Brain pericyte (primary cell): ENCODE measurements around the gene RARA.

Experiments used
- DNase-seq: peaks from one replicate; pipeline ENCODE4 v3.0.0-alpha.2; 2012; ENCODE audit warnings: low read depth, low spot score

The RARA gene

DNA sequence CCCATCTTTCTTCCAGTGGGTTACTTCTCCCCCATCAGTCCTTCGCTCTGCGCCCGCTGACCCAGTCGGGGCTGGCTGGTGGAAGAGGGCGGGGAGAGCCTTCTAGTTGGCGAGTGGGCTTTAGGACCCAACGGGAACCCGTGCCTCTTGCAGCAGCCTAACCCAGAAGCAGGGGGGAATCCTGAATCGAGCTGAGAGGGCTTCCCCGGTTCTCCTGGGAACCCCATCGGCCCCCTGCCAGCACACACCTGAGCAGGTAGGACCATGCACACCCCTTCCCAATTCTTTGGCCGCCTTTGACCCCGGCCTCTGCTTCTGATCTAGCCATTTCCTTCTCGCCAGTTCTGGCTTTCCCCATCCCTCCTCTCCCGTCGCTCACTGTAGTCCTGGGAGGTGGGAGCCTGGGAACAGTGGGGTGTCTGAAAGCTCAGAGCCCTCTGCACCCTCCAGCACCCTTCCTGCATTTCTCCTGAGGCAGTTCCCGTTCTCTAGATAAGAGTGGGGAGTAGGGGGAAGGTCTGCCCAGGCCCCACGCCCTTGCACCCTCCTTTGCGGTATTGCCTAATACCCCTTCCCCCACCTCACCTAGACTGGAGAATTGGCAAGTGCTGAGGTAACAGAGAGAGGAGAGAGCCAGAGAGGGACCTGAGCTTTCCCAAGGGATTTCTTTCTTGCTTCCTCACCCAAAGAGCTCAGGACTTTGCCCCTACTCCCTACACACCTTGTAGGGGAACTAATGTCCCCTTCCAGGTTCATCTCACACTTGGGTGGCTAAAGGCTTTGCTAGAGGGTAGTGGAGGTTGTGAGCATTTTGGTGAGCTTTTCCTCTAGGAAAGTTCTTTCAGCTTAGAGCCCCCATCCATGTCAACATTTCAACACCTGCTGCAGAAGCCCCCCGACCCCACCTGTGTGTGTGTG lies at the start of gene RARA:
RARA (plus strand) TSS at position 150 of the 918 bp plus-strand sequence. CDS start 22,039 bp downstream, outside the sequence.
- no peak for DNase-seq

DNA sequence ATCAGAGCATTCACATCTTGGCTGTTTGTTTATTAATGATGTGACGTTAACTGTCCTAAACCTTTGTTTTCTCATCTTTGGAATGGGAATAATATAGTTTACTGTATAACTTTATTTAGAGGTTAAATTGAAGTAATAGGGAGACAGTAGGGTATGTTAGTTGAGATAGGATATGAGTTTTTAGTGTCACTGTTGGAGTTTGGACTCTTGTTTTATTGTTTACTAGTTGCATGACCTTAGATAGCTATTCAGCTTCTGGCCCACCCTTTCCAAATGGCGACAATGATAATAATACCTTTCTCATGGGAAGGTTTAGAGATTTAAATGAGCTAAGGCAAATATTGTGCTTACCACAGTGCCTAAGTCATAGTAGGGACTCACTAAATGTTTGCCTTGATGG lies 49.5 kb upstream of the RARA start:
- no peak for DNase-seq

DNA sequence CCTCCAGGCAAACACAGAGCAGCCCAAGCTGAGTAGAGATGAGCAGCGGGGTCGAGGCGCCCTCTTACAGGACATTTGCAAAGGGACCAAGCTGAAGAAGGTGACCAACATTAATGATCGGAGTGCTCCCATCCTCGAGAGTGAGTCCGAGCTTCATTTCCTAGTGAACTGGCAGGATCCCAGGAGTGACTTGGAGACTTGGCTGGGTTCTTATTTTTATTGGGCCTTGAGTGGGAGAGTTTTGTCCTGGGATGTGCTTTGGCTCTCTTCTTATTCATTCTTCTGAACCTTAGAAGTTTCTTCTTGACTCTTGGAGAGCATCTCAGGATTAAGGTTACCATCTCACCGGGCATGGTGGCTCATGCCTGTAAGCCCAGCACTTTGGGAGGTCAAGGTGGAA lies 48.5 kb upstream of the RARA start:
- no peak for DNase-seq

DNA sequence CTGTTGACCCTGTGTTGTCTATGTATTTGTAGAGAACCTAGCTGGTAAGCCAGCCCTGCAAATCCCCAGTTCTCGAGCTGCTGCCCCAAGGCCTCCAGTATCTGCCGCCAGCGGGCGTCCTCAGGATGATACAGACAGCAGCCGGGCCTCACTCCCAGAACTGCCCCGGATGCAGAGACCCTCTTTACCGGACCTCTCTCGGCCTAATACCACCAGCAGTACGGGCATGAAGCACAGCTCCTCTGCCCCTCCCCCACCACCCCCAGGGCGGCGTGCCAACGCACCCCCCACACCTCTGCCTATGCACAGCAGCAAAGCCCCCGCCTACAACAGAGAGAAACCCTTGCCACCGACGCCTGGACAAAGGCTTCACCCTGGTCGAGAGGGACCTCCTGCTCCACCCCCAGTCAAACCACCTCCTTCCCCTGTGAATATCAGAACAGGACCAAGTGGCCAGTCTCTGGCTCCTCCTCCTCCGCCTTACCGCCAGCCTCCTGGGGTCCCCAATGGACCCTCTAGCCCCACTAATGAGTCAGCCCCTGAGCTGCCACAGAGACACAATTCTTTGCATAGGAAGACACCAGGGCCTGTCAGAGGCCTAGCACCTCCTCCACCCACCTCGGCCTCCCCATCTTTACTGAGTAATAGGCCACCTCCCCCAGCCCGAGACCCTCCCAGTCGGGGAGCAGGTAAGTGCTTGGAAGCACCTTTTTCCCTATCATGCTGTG lies 44.4 kb upstream of the RARA start:
- no peak for DNase-seq

DNA sequence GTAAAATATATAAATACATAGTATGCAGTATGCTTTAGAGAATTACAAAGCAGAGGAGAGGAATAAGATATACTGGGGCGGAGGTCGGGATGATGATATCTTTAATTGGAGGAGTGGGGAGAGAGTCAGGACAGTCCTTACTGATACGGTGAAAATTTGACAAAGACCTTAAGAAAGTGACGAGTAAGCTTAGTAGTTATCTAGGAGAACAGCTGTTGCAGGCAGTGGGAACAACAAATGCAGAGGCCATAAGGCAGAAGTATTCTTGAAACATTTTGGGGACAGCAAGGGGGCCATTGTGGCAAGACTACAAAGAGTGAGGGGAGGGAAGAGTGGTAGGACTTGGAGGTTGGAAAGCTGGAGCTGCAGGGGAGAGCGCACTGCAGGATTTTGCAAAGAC lies 43.6 kb upstream of the RARA start:
- no peak for DNase-seq

DNA sequence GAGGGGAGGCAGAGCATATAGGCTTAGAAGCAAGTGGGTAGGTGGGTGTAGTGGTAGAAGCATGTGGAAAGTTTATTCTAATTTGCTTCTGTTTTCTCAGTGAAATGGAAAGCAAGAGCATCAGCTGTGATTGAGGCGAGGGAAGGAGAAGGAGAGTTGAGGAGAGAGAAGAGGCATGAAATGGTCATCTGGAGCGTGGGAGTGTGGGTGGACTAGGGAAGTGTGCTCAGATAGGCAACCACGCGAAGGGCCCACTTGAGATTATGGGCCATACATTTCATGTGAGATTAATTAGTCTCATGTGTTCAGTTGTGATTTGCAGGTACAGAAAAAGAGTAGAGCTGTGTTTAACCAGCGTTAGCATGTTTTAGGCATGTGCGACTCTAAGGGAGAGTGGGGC lies 42.1 kb upstream of the RARA start:
- DNase-seq, result no peak

DNA sequence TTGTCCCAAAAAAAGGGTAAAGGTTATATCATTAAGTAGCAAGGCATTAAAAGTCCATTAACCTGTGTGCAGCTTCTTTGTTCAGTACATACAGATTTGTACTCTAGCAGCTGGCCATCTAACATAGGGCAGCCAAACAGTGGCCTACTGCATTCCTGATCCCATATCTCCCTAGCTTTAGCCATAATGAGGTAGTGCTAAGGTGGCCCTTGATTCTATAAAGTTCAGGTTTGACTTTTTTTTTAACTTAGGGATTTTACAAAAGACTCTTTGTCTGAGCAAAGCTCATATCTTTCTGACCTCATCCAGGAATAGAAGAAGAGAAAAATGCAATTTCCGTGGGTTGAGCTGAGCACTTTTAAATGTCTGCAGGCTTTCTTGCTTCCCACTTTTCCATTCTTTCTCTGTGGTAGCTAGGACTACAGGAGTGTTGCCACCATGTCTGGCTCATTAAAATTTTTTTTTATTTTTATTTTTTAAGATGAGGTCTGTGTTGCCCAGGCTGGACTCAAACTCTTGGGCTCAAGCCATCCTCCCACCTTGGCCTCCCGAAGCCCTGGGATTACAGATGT lies 40.8 kb upstream of the RARA start:
- DNase-seq, result no peak

DNA sequence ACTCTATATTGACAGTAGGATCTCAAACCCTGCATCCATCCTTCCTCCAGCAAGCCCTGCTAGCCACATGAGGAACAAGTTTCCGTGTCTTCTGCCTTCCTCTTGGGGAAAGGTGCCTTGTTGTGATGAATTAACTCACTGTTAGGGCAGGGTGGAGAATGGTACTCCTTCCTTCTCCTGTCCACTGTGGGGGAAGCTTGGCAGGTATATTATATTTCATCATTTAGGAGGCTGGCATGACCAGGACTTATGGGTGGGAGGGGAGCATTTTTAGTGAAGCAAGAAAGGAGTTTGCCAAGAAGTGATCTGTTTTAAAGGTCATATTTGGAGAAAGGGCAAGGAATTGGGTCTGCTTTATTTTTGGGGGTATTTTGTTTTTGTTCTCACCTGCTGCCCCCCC lies 30.6 kb upstream of the RARA start:
- no peak for DNase-seq

DNA sequence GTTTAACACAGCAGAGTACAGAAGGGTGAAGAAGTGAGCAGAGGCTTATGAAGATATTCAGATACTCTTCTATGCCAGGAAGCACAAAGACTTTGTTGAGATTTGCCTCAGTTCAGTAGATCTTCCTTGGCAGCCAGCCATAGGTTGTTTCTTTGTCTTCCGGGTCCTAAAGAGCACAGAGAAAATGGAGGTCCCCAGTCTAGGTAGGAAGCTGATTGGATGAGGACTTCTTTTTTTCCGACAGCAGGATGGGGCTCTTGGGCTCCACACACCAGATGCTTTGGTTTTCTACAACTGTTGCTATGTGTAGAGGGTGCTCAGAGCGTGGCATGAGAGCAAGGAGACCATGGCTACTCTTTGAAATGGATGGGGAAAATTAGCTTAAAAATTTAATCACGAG lies 29.6 kb upstream of the RARA start:
- DNase-seq, result no peak

DNA sequence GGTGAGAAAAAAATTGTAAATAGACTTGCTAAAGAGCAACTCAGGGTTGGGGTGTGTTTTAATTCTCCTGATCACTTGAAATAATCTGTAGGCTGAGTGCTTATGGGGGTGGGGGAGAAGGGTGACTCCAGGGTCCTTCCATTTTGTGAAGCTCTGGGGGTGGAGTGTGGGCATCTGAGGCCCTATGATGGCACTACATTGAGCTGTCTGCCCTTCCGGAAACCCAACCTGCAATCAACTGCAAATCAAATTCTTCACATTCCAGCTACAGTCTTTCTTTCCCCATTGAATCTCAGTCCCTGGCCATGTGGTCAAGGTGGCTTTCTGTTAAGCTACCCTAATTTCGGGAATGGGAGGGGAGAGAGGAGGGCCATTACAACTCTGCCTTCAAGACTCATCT lies 27.3 kb upstream of the RARA start:
- DNase-seq, result no peak

DNA sequence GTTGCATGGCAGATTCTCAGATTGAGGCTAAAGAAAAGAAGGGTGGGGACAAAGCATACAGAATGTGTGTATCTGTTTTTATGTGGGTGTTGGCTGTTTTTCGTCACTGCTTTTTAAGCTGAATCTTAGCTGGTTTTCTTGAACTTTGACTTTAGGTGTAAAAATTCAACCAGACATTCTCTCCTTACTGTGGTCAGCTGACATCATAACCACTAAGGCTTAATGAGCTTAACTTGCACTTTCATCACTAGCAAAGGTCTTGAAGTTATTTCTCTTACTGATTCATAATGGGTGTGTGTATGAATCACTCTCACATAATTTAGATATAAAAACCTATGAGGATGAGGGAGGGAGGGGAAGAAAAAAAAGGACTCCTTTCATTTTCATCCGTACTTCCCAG lies 25.3 kb upstream of the RARA start:
- no peak for DNase-seq

DNA sequence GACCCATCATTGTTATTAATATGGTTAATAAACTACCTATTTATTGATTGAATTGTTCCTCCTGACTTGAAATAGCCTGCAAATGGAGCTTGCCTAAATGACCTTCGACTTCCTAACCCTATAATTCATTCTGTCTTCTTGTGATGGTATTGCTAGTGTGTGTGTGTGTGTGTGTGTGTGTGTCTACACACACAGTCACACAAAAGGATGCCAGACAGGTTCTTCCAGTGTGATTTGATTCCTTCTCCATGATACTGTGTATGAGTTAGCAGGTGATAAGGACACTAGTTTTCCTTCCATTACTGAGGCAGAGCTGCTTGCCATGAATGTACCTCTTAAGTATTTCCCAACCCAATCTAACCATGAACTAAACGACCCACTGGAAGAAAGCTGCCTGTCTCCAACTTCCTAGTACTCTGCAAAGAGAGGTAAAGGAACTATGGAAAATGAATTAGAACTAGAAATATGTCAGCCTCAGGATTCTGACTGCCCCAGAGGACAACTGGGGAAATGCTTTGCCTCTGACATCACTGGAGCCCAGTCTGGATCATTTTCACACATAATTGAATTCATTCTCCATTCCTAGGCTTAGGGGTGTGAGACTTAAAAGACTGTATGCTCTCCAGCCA lies 24.8 kb upstream of the RARA start:
- no peak for DNase-seq

DNA sequence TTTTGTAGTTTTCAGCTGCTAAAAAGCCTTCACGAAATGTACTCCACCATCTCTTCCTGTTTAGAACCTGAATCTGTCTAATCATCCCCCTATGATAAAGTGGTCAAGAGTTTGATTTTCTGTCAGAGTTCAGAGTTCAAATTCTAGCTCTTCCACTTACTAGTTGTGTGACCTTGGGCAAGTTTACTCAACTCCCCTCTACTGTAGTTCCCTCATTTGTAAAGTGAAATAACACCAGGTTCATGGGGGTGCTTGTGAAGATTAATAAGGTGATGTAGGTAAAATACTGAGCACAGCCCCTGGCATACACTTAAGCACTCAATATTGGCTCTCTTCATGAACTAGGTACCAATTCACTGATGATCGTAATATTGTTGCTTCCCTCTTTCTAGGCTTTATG lies 22.5 kb upstream of the RARA start:
- DNase-seq, result no peak

DNA sequence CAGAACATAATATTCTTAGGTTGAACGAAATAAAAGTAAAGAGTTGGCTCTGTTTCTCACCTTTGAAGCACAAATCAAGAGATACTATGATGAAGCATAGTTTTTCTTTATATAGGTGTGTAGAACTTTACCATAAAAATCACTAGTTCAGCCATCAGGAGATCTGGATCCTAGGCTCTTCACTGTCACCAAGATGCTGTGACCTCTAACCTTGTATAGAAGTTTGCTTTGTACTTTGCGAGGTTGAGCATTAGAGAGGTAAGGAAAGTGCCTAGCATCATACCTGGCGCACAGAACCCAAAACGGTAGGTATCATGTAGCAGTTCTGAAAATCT lies 21.9 kb upstream of the RARA start:
- DNase-seq, result no peak

DNA sequence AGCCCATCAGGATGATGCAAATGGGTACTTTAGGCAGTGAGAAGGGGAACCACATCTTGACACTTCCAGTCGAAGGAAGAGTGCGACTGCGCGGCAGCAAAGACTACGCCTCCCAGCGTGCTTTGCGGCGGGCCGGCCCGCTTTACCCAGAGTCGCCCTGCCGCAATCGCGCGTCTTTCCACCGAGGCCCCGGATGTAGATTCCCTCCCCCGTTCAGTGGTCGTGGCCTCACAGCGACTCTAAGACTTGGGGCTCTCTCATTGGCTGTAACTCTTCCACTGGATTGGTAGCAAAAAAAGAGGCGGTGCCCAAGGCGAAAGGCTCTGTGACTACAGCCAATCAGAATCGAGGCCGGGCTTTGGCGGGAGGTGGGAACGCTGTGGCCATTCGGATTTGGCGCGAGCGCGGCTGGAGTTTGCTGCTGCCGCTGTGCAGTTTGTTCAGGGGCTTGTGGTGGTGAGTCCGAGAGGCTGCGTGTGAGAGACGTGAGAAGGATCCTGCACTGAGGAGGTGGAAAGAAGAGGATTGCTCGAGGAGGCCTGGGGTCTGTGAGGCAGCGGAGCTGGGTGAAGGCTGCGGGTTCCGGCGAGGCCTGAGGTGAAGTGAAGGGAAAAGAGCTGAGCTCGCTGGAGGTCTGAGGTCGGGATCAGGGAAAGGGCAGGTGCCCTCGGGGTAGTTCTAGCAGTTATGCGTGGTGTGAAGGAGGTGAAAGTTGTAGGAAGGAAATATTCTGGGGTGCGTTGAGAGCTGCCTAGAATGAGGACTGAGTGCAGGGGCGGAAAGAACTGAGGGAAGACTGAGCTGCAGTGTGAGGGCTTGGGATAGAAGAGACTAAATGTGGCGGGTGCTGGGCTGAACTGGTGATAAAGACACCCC lies 21.2 kb upstream of the RARA start, which contains the start of gene CDC6:
CDC6 (plus strand) TSS at position 386 of the 876 bp plus-strand sequence. CDS start 1,542 bp downstream, outside the sequence.
- peak; percentile 97 for DNase-seq

DNA sequence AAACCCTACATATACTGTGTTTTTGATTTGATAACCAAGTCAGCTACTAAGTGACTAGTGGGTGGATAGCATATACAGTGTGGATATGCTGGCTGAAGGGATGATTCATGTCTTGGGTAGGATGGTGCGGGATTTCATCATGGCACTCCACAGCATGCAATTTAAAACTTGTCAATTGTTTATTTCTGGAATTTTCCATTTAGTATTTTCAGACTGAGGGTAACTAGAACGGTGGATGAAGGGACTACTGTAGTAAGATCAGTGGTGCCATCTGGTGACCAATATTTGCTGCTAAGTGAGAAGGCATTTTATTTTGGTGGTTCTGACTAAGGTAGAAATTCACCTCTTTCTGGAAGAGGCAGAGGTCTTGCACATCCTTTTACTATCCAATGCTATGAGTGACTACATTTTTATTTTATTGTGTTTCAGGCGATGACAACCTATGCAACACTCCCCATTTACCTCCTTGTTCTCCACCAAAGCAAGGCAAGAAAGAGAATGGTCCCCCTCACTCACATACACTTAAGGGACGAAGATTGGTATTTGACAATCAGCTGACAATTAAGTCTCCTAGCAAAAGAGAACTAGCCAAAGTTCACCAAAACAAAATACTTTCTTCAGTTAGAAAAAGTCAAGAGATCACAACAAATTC lies 18.2 kb upstream of the RARA start:
- DNase-seq, result no peak

DNA sequence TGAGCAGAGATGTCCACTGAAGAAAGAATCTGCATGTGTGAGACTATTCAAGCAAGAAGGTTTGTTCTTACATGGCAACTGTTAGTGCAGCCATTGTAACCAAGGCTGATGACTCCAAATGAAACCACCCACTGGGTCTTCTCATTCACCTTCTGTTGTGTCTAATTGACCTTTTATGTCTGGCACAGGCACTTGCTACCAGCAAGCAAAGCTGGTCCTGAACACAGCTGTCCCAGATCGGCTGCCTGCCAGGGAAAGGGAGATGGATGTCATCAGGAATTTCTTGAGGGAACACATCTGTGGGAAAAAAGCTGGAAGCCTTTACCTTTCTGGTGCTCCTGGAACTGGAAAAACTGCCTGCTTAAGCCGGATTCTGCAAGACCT lies 17.7 kb upstream of the RARA start:
- DNase-seq, result no peak

DNA sequence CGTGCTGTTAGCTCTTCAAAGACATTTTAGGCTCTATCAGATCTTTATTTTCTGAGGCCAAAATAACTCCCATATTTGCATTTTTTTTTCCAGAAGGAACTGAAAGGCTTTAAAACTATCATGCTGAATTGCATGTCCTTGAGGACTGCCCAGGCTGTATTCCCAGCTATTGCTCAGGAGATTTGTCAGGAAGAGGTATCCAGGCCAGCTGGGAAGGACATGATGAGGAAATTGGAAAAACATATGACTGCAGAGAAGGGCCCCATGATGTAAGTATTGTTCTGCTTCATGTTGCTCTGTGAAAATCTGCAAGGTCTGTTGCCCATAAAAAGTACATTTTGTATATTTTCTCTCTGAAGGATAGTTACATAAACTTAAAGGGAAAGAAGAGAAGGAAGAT lies 15.6 kb upstream of the RARA start:
- DNase-seq, result no peak

DNA sequence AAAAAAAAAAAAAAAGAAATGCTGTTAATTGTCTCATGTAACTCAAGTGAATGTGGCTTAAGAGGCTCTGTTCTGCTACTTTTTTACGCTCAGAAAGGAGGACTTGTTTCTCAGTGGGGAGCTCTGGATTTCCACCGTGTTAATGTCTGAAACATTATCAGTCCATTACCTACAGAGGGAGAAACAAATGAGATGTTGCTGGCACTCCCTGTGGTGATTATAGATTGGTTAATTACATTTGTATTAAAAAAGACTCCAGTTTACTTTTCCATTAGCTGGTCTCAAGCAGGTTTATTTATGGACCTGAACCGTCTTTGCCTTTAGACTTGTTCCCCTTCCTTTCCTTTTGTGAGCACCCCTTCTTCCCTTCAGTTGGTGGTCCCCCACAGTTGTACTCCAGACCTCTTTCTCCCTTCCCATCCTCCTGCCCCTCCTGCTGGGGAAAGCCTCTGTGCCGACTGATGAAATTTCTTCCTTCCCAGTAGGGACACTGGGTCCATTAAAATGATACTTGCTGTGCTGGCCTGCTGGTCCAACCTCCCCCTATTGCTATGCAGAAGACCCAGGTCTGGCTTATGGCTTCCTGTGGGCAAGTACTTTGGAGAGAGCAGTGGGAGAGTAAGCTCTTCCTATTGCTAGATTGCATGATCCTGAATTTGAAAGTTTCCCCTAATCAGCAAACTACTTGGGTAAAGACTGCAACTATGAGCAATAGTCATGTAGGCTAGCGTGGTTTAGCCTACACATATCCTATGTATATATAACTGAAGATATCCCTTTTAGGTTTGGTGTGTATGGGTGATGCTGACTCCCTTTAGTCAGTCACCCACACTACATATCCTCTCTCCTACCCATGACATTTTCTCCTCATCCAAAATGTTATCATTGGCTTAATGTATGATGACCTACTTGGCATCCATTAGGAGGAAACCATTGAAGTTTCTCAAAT lies 13.2 kb upstream of the RARA start:
- no peak for DNase-seq

DNA sequence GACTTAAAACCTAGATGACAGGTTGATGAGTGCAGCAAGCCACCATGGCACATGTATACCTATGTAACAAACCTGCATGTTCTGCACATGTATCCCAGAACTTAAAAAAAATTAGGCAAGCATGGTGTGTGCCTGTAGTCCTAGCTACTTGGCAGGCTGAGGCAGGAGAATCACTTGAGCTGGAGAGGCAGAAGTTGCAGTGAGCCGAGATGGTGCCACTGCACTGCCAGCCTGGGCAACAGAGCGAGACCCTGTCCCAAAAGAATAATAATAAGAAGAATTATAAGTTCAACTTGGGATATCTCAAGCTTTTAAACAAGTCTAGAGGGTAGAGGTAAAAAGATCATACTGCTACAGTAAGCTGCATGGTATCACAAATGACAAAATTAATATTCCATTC lies 11.5 kb upstream of the RARA start:
- DNase-seq, result no peak
